ENCODE results near the gene LOX. TPM values are rescaled to one million over a fixed set of nuclear protein-coding genes. Genes with fewer than 3 reads are reported as not detected.

The LOX gene
- total RNA-seq, 1 donor from 2014 or later = 26.8 TPM

DNA sequence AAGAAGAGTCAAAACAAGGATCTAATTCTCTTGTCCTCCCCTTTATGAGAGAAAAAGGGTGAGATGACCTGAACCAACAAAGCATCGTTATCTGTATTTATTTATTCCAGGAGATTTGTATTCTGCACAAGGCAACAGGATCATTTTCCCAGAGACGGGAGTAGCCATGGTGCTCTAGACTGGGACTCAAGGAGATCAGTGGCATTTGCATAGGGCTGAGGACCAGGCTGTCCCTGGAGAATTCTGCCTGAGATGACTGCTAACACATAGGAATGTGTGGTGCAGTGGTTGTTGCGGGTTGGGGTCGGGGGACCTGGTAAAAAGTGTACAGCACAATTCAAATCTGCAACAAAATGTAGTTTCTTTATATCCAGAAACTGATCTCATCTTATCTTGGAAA is 29.0 kb upstream of the LOX start:
- intact Hi-C loops (cut with DNase I) = no loop called here
- no peak for DNase-seq
- ATAC-seq = no peak
- H3K27me3 ChIP-seq = no peaks in the 10 kb centered on the region
- H3K9me3 ChIP-seq = no peaks in the 10 kb centered on the region
- no peak overlapping the region for H3K4me3 ChIP-seq
- H3K27ac ChIP-seq = no peak overlapping the region
- no peak for TF ChIP-seq CTCF (IDR thresholded peaks at IDR 0.05)
- H3K4me1 ChIP-seq = no peaks in the 10 kb centered on the region
- H3K36me3 ChIP-seq = no peaks in the 10 kb centered on the region

DNA sequence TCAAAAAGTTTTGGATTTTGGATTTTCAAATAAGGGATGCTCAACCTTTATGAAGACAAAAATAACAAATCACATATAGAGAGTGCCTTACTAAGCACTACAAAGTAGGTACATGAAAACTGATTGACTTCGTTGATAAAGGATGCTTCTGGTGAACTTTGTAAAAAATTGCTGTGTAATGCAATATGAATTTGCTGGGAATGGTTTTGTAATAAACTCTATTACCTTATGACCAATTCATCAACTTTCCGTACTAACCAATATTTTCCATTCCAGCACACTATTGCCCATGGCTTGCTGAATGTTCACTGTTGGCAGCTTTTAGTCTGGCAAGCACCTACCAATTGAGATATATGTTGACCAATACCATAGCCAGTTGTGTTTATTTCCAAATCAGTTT is 27.9 kb upstream of the LOX start:
- H3K4me1 ChIP-seq = no peaks in the 10 kb centered on the region
- H3K4me3 ChIP-seq = no peak overlapping the region
- no peak overlapping the region for H3K27ac ChIP-seq
- H3K36me3 ChIP-seq = no peaks in the 10 kb centered on the region
- no peaks in the 10 kb centered on the region for H3K9me3 ChIP-seq
- intact Hi-C loops (cut with DNase I) = no loop called here
- no peak for ATAC-seq
- no peak for DNase-seq
- no peak for TF ChIP-seq CTCF (IDR thresholded peaks at IDR 0.05)
- H3K27me3 ChIP-seq = no peaks in the 10 kb centered on the region

GRCh38 chr5:122102825-122103224 is 24.8 kb upstream of the LOX start:
- H3K36me3 ChIP-seq = no peaks in the 10 kb centered on the region
- TF ChIP-seq CTCF (IDR thresholded peaks at IDR 0.05) = no peak
- no peaks in the 10 kb centered on the region for H3K4me1 ChIP-seq
- no peak overlapping the region for H3K4me3 ChIP-seq
- no peaks in the 10 kb centered on the region for H3K27me3 ChIP-seq
- no peak overlapping the region for H3K27ac ChIP-seq
- DNase-seq = no peak
- no peak for ATAC-seq
- no peaks in the 10 kb centered on the region for H3K9me3 ChIP-seq
- intact Hi-C loops (cut with DNase I) = no loop called here

GRCh38 chr5:122101636-122102285 is 23.7 kb upstream of the LOX start:
- no peak for DNase-seq
- intact Hi-C loops (cut with DNase I) = no loop called here
- TF ChIP-seq CTCF (IDR thresholded peaks at IDR 0.05) = peak; percentile 58

GRCh38 chr5:122099060-122099790 is 21.2 kb upstream of the LOX start:
- Histone ChIP-seq H3K36me3 (no peaks in the 10 kb centered on the region), H3K4me1 (no peaks in the 10 kb centered on the region), H3K27me3 (no peaks in the 10 kb centered on the region), H3K27ac (no peak overlapping the region), H3K9me3 (no peaks in the 10 kb centered on the region), H3K4me3 (no peak overlapping the region)
- ATAC-seq (peak; percentile 15), DNase-seq (no peak)
- no peak for TF ChIP-seq CTCF (IDR thresholded peaks at IDR 0.05)
- intact Hi-C loops (cut with DNase I) = no loop called here

More at GRCh38 chr5:122101636-122102285, 23.7 kb upstream of the LOX start:
- H3K4me1 ChIP-seq = no peaks in the 10 kb centered on the region
- no peaks in the 10 kb centered on the region for H3K9me3 ChIP-seq
- no peak overlapping the region for H3K27ac ChIP-seq
- peak; percentile 57 for ATAC-seq
- H3K27me3 ChIP-seq = no peaks in the 10 kb centered on the region
- H3K36me3 ChIP-seq = no peaks in the 10 kb centered on the region
- no peak overlapping the region for H3K4me3 ChIP-seq
